OCI-LY7 (cell line): ENCODE measurements around the gene MTG2.

Source experiments
- EZH2phosphoT487 ChIP-seq: fragments of 200-600 bp; sonication (generic); IDR thresholded peaks from 2 replicates; pipeline ENCODE4 v1.6.1; 2018; ENCODE audit warnings: low read depth, borderline replicate concordance, mild to moderate bottlenecking, mixed run types, antibody characterized with exemption, low read length, moderate library complexity, mixed read lengths
- TF ChIP-seq, protein P1 (sequence below): fragments of 200-600 bp; sonication (generic); conservative IDR thresholded peaks from 2 replicates; pipeline ENCODE4 v1.5.1; 2014; ENCODE audit warnings: mild to moderate bottlenecking, antibody characterized with exemption, low read length, moderate library complexity, mixed read lengths

DNA sequence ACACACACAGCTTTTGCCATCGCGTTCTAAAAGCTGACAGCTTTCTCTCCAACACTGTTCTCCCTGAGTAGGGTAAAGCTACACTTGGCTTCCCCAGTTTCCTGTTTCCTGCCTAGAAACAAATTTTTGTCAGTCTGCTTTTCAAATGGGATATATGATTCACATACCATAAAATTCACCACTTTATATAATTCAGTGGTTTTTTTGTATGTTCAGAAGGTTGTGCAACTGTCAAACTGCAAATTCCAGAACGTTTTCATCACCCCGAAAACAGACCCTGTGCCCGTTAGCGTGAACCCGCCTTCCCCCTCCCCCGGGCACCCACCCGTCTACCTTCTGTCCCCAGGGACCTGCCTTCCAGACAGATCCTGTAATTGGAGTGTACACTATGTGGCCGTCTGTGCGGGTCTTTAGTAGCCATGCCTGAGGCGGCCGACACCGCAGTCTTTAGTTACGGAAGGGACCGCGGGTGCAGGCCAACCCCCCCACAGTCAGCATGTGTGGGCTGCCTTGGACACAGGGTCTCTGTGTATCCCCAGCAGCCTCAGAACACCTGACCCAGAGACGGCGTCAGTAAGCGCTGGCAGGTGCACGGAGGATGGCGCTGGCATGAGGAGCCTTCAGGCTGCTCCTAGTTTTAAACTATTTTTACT, 20.7 kb downstream of the MTG2 start:
- TF ChIP-seq, protein P1, sequence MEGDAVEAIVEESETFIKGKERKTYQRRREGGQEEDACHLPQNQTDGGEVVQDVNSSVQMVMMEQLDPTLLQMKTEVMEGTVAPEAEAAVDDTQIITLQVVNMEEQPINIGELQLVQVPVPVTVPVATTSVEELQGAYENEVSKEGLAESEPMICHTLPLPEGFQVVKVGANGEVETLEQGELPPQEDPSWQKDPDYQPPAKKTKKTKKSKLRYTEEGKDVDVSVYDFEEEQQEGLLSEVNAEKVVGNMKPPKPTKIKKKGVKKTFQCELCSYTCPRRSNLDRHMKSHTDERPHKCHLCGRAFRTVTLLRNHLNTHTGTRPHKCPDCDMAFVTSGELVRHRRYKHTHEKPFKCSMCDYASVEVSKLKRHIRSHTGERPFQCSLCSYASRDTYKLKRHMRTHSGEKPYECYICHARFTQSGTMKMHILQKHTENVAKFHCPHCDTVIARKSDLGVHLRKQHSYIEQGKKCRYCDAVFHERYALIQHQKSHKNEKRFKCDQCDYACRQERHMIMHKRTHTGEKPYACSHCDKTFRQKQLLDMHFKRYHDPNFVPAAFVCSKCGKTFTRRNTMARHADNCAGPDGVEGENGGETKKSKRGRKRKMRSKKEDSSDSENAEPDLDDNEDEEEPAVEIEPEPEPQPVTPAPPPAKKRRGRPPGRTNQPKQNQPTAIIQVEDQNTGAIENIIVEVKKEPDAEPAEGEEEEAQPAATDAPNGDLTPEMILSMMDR: no peak
- TF ChIP-seq EZH2phosphoT487: no peak
